Urinary bladder (tissue), 4 donors: ENCODE results near the gene RMDN3. TPM values are rescaled to one million over a fixed set of nuclear protein-coding genes. Genes with fewer than 3 reads are reported as not detected.

Experiments
- DNase-seq: peaks from one replicate; pipeline ENCODE4 v3.0.0-alpha.2; 2015; ENCODE audit errors: extremely low spot score
- H3K27ac ChIP-seq: one replicate; pipeline ENCODE4 v1.5.1; 2013; ENCODE audit warnings: low read depth, mild to moderate bottlenecking, moderate library complexity
- H3K36me3 ChIP-seq: one replicate; pipeline ENCODE4 v1.6.1; 2013; ENCODE audit warnings: mild to moderate bottlenecking, moderate library complexity; ENCODE audit not compliant: insufficient read depth
- H3K4me1 ChIP-seq: one replicate; pipeline ENCODE4 v1.6.1; 2013; ENCODE audit warnings: mild to moderate bottlenecking, moderate library complexity; ENCODE audit not compliant: insufficient read depth
- H3K4me3 ChIP-seq: one replicate; pipeline ENCODE4 v1.5.1; 2013; ENCODE audit warnings: low read depth, low read length
- WGBS: extraction: QIAGEN DNeasy Blood & Tissue Kit; methylation state at CpG from one replicate; pipeline ENCODE4 v1.1.7; 2013; 5-methylcytosine and 5-hydroxymethylcytosine counted together
- polyA plus RNA-seq: library from polyadenylated mRNA; stranded (reverse); fragments of 200-250 nt; gene quantifications from one replicate; pipeline ENCODE4 v1.2.3, GENCODE V29; 2013
- total RNA-seq: library from RNA; depleted of rRNA; stranded (reverse); fragments of >200 nt; gene quantifications from one replicate; pipeline ENCODE4 v1.2.3, GENCODE V29; 2014
- donor health status: healthy with polysubstance abuse.
- donor health status: healthy.

RMDN3 gene
- total and polyA plus RNA-seq, 2 donors, result 13.0 to 35.2 TPM

- Histone ChIP-seq H3K4me1 (no peaks in the 10 kb centered on the region), H3K27ac (no peak overlapping the region), H3K36me3 (peaks cover 4% of the 10 kb centered on the region), H3K4me3 (no peak overlapping the region)
- DNase-seq, result no peak
- 88% methylated on average over 4 of the region's 4 CpGs for WGBS
Observed at GRCh38 chr15:40750885-40751284, 4.2 kb downstream of the RMDN3 start.

- H3K36me3 ChIP-seq, result peaks cover 4% of the 10 kb centered on the region
- DNase-seq, result no peak
- 95% methylated on average over 4 of the region's 4 CpGs for WGBS
Observed at GRCh38 chr15:40749151-40749630, 5.9 kb downstream of the RMDN3 start.

GRCh38 chr15:40747685-40748631 is 7.1 kb downstream of the RMDN3 start:
- Histone ChIP-seq H3K36me3 (peaks cover 6% of the 10 kb centered on the region), H3K27ac (no peak overlapping the region), H3K4me1 (no peaks in the 10 kb centered on the region), H3K4me3 (no peak overlapping the region)
- 68% methylated on average over 7 of the region's 7 CpGs for WGBS
- DNase-seq, result no peak

More at GRCh38 chr15:40749151-40749630, 5.9 kb downstream of the RMDN3 start:
- no peak overlapping the region for H3K27ac ChIP-seq
- no peak overlapping the region for H3K4me3 ChIP-seq
- no peaks in the 10 kb centered on the region for H3K4me1 ChIP-seq

GRCh38 chr15:40746916-40747418 is 8.1 kb downstream of the RMDN3 start:
- no peak for DNase-seq
- 60% methylated on average over 3 of the region's 3 CpGs for WGBS
- Histone ChIP-seq H3K4me1 (no peaks in the 10 kb centered on the region), H3K36me3 (peaks cover 6% of the 10 kb centered on the region), H3K4me3 (no peak overlapping the region), H3K27ac (no peak overlapping the region)

DNA sequence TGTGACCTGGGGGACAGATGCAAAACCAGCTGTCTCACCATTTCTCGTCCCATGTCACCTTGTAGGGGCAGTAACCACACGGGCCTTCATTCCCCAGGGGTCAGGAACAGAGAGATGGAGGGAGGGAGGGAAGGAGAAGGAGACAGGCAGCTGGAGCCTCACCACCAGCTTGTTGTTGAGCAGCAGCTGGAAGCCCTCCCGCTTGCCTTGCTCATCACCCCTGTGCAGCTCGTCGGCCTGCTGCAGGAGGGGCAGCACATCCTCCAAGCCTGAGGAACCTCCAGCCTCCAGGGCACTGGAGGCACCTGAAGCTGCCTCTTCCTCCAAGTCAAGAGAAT is 10.3 kb downstream of the RMDN3 start:
- no peak overlapping the region for H3K27ac ChIP-seq
- DNase-seq, result no peak
- H3K4me3 ChIP-seq, result no peak overlapping the region
- peaks cover 2% of the 10 kb centered on the region for H3K36me3 ChIP-seq
- H3K4me1 ChIP-seq, result no peaks in the 10 kb centered on the region
- 60% methylated on average over 5 of the region's 5 CpGs for WGBS

GRCh38 chr15:40743921-40744814 is 10.9 kb downstream of the RMDN3 start:
- Histone ChIP-seq H3K27ac (no peak overlapping the region), H3K4me1 (no peaks in the 10 kb centered on the region), H3K4me3 (no peak overlapping the region), H3K36me3 (peaks cover 2% of the 10 kb centered on the region)
- no peak for DNase-seq
- 80% methylated on average over 12 of the region's 12 CpGs for WGBS

- 66% methylated on average over 2 of the region's 2 CpGs for WGBS
- DNase-seq, result no peak
- Histone ChIP-seq H3K27ac (no peak overlapping the region), H3K4me1 (no peaks in the 10 kb centered on the region), H3K4me3 (no peak overlapping the region), H3K36me3 (peaks cover 2% of the 10 kb centered on the region)
Observed at GRCh38 chr15:40743485-40743901, 11.6 kb downstream of the RMDN3 start.

GRCh38 chr15:40739854-40740253 is 15.2 kb downstream of the RMDN3 start:
- Histone ChIP-seq H3K27ac (no peak overlapping the region), H3K36me3 (peaks cover 4% of the 10 kb centered on the region), H3K4me1 (no peaks in the 10 kb centered on the region), H3K4me3 (no peak overlapping the region)
- DNase-seq, result no peak
- WGBS, result 91% methylated on average over 2 of the region's 2 CpGs

- Histone ChIP-seq H3K27ac (no peak overlapping the region), H3K4me1 (no peaks in the 10 kb centered on the region), H3K36me3 (peaks cover 4% of the 10 kb centered on the region), H3K4me3 (no peak overlapping the region)
- WGBS, result 48% methylated on average over 2 of the region's 2 CpGs
- no peak for DNase-seq
Observed at GRCh38 chr15:40739047-40739446, 16.0 kb downstream of the RMDN3 start.

DNA sequence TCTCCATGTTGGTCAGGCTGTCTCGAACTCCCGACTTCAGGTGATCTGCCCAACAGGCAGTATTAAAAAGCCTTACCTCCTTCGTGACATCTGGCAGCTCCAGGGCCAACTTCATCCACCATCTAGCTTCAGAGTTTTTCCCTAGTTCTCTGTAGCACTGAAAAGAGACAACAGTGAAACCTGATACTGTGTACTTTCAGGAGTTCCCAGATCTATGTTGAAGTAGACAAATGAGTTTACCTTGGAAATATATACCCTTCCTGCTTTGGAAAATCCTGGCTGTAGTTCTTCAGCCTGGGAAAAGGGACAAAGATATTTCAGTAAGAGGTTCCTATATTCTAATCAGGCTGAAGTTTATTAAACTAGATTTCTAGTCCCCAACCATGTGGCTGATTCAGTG is 18.0 kb downstream of the RMDN3 start:
- no peak for DNase-seq
- Histone ChIP-seq H3K4me1 (no peaks in the 10 kb centered on the region), H3K27ac (no peak overlapping the region), H3K36me3 (peaks cover 2% of the 10 kb centered on the region), H3K4me3 (no peak overlapping the region)
- 94% methylated on average over 3 of the region's 3 CpGs for WGBS

DNA sequence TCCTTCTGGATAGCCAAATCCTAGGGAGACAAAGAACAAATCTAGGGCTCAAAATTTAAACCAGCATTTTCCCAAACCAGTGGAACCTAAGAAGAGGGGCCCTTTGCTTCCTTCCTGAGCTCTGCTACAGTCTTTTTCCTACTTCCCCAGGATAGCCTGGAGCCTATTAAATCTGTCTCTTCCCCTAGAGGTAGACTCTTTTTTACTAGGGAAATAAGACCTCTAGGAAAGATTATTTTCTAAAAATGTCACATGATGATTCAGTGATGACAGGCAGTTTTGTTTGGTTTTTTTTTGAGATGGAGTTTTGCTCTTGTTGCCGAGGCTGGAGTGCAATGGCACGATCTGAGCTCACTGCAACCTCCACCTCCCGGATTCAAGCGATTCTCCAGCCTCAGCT is 18.5 kb downstream of the RMDN3 start:
- DNase-seq, result no peak
- no peaks in the 10 kb centered on the region for H3K4me1 ChIP-seq
- 87% methylated on average over 4 of the region's 4 CpGs for WGBS
- H3K36me3 ChIP-seq, result peaks cover 2% of the 10 kb centered on the region
- no peak overlapping the region for H3K27ac ChIP-seq
- no peak overlapping the region for H3K4me3 ChIP-seq

GRCh38 chr15:40731034-40731433 is 24.0 kb downstream of the RMDN3 start:
- Histone ChIP-seq H3K27ac (no peak overlapping the region), H3K4me3 (no peak overlapping the region), H3K36me3 (no peaks in the 10 kb centered on the region), H3K4me1 (no peaks in the 10 kb centered on the region)
- no peak for DNase-seq
- 80% methylated on average over 3 of the region's 3 CpGs for WGBS

DNA sequence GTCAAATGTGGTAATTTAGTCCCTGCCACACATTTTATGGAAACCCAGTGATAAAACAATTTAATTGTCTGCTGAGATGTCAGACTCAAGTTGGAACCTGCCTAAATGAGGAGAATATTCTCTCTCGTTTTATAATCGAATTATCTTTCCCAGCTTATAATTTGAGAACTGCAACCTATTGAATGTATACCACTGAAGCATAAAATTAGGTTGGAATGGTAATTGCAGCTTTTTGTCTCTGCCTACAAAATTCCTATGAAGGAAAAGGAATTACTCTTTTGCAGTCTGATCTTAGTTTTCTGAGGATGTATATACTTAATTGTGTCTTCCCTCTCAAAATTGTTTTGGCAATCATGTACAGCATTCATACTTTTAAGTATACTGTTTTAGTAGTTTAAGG is 31.1 kb downstream of the RMDN3 start:
- H3K27ac ChIP-seq, result no peak overlapping the region
- DNase-seq, result no peak
- no peaks in the 10 kb centered on the region for H3K4me1 ChIP-seq
- no peak overlapping the region for H3K4me3 ChIP-seq
- H3K36me3 ChIP-seq, result no peaks in the 10 kb centered on the region
- 74% methylated on average over 2 of the region's 2 CpGs for WGBS
